RCC 7860 (cell line): ENCODE data around the gene RXYLT1.
A peak's percentile ranks its signal among the peaks of the same experiment; 100 is the strongest.

Source experiments
- DNase-seq: peaks from one replicate; pipeline ENCODE4 v3.0.0-alpha.2; 2015; ENCODE audit warnings: low spot score
- FAIRE-seq: peaks from 2 replicates; lab custom pipeline; 2012; peaks lifted over from hg19 to GRCh38; lab: Jason Lieb, UNC

The RXYLT1 gene

GRCh38 chr12:63795944-63796343, 16.2 kb downstream of the RXYLT1 start:
- no peak for FAIRE-seq
- DNase-seq, result no peak

GRCh38 chr12:63802012-63802608, 22.4 kb downstream of the RXYLT1 start:
- peak; percentile 38 for FAIRE-seq
- peak; percentile 21 for DNase-seq

GRCh38 chr12:63804746-63805145, 25.0 kb downstream of the RXYLT1 start:
- no peak for FAIRE-seq
- no peak for DNase-seq

- DNase-seq, result no peak
- FAIRE-seq, result no peak
These were observed 26.3 kb downstream of the RXYLT1 start for GRCh38 chr12:63805704-63806672.

- no peak for DNase-seq
- no peak for FAIRE-seq
These were observed 28.9 kb downstream of the RXYLT1 start for GRCh38 chr12:63808631-63809030.

GRCh38 chr12:63809566-63809965, 29.9 kb downstream of the RXYLT1 start:
- FAIRE-seq, result no peak

GRCh38 chr12:63811334-63811733, 31.6 kb downstream of the RXYLT1 start:
- FAIRE-seq (no peak), DNase-seq (no peak)

More at GRCh38 chr12:63809566-63809965, 29.9 kb downstream of the RXYLT1 start:
- DNase-seq, result no peak

- DNase-seq (no peak), FAIRE-seq (no peak)
These were observed 32.0 kb downstream of the RXYLT1 start for GRCh38 chr12:63811755-63812154.

- no peak for FAIRE-seq
These were observed 34.5 kb downstream of the RXYLT1 start for GRCh38 chr12:63814146-63814772.

GRCh38 chr12:63815482-63815852, 35.8 kb downstream of the RXYLT1 start:
- DNase-seq (no peak), FAIRE-seq (no peak)

More at GRCh38 chr12:63814146-63814772, 34.5 kb downstream of the RXYLT1 start:
- DNase-seq, result no peak

- no peak for FAIRE-seq
- DNase-seq, result no peak
These were observed 36.3 kb downstream of the RXYLT1 start for GRCh38 chr12:63816031-63816430.

- FAIRE-seq (no peak), DNase-seq (no peak)
These were observed 40.7 kb downstream of the RXYLT1 start for GRCh38 chr12:63820427-63820826.

- no peak for DNase-seq
- no peak for FAIRE-seq
These were observed 42.1 kb downstream of the RXYLT1 start for GRCh38 chr12:63821781-63822251.

- DNase-seq (no peak), FAIRE-seq (no peak)
These were observed 42.6 kb downstream of the RXYLT1 start for GRCh38 chr12:63822352-63822751.

- FAIRE-seq, result no peak
These were observed 43.3 kb downstream of the RXYLT1 start for GRCh38 chr12:63823040-63823439.

GRCh38 chr12:63826006-63826585, 46.4 kb downstream of the RXYLT1 start:
- DNase-seq, result peak; percentile 64
- FAIRE-seq, result peak; percentile 75

More at GRCh38 chr12:63823040-63823439, 43.3 kb downstream of the RXYLT1 start:
- no peak for DNase-seq

GRCh38 chr12:63828867-63829266, 49.2 kb downstream of the RXYLT1 start:
- no peak for DNase-seq
- FAIRE-seq, result no peak

GRCh38 chr12:63836046-63836445, 56.3 kb downstream of the RXYLT1 start:
- FAIRE-seq, result no peak
- no peak for DNase-seq

GRCh38 chr12:63836936-63837335, 57.2 kb downstream of the RXYLT1 start:
- DNase-seq (no peak), FAIRE-seq (no peak)

GRCh38 chr12:63838411-63838810, 58.7 kb downstream of the RXYLT1 start:
- FAIRE-seq, result no peak
- no peak for DNase-seq

GRCh38 chr12:63841011-63841410, 61.3 kb downstream of the RXYLT1 start:
- DNase-seq, result no peak
- FAIRE-seq, result no peak
